AG09319 (cell line): ENCODE data around the gene HMGCS2.

Experiments
- DNase-seq: peaks from one replicate; pipeline ENCODE4 v3.0.0-alpha.2; 2010; ENCODE audit warnings: low read depth; ENCODE audit errors: extremely low read depth
- CTCF ChIP-seq: IDR thresholded peaks from 2 replicates; pipeline ENCODE4 v1.5.1; 2011; ENCODE audit warnings: low read depth, mild to moderate bottlenecking, inconsistent platforms, low read length, moderate library complexity

HMGCS2 gene

GRCh38 chr1:119799003-119799402 lies 30.3 kb upstream of the HMGCS2 start:
- no peak for TF ChIP-seq CTCF
- no peak for DNase-seq

- no peak for DNase-seq
- no peak for TF ChIP-seq CTCF
Observed at GRCh38 chr1:119797606-119798005, 28.9 kb upstream of the HMGCS2 start.

GRCh38 chr1:119797162-119797561 lies 28.5 kb upstream of the HMGCS2 start:
- no peak for DNase-seq
- TF ChIP-seq CTCF = no peak

- no peak for DNase-seq
- no peak for TF ChIP-seq CTCF
Observed at GRCh38 chr1:119795261-119796200, 26.8 kb upstream of the HMGCS2 start.

- TF ChIP-seq CTCF = no peak
- DNase-seq = no peak
Observed at GRCh38 chr1:119794876-119795240, 26.2 kb upstream of the HMGCS2 start.

- DNase-seq = no peak
- no peak for TF ChIP-seq CTCF
Observed at GRCh38 chr1:119794230-119794875, 25.6 kb upstream of the HMGCS2 start.

GRCh38 chr1:119791377-119791776 lies 22.7 kb upstream of the HMGCS2 start:
- no peak for TF ChIP-seq CTCF
- no peak for DNase-seq
